ENCODE results near the gene IFI27L1.
A peak's percentile ranks its signal among the peaks of the same experiment; 100 is the strongest.

Gene IFI27L1

GRCh38 chr14:94128216-94128839 lies 47.2 kb downstream of the IFI27L1 start:
- Histone ChIP-seq H3K9me3 (replicated peaks; ENCODE audit: insufficient read depth, low read length) (no peaks in the 10 kb centered on the region), H3K9me2 (replicated peaks; ENCODE audit: insufficient read depth, low read length) (no peaks in the 10 kb centered on the region), H3K4me2 (ENCODE audit: low read depth, low read length) (peak overlapping the region; percentile 79; the same call in 1 of the 2 replicates), H3K4me1 (ENCODE audit: low read length) (no peaks in the 10 kb centered on the region), H3K27ac (ENCODE audit: low read length) (no peak overlapping the region), H3K9ac (ENCODE audit: low read length) (no peak overlapping the region), H2AFZ (ENCODE audit: low read length) (no peak overlapping the region; the same call in 1 of the 2 replicates), H3K79me2 (ENCODE audit: low read length) (no peaks in the 10 kb centered on the region), H4K20me1 (ENCODE audit: insufficient read depth, low read length) (no peaks in the 10 kb centered on the region), H3K4me3 (ENCODE audit: low read length) (peak overlapping the region; percentile 71; the same call in 1 of the 2 replicates), H3F3A (ENCODE audit: insufficient read depth, low read length) (no peaks in the 10 kb centered on the region), H3K27me3 (replicated peaks; ENCODE audit: insufficient read depth, low read length) (no peaks in the 10 kb centered on the region), H3K36me3 (replicated peaks; ENCODE audit: insufficient read depth, low read length) (no peaks in the 10 kb centered on the region)
- no peak for DNase-seq
- TF ChIP-seq EZH2phosphoT487 (IDR thresholded peaks at IDR 0.05; ENCODE audit: low read length) = no peak

GRCh38 chr14:94129111-94129757 lies 48.1 kb downstream of the IFI27L1 start, which contains the start of gene IFI27L2:
IFI27L2 (minus strand) TSS chr14:94129604; CDS start chr14:94129564, 40 bp downstream.
- no peaks in the 10 kb centered on the region for H3K27me3 ChIP-seq (replicated peaks; ENCODE audit: insufficient read depth, low read length)
- peak within 1 kb of the TSS; percentile 48; the same call in 1 of the 2 replicates for H3K9ac ChIP-seq (ENCODE audit: low read length)
- DNase-seq = peak; percentile 67
- peak within 1 kb of the TSS; percentile 71 for H3K4me3 ChIP-seq (ENCODE audit: low read length)
- H3K79me2 ChIP-seq (ENCODE audit: low read length) = no peaks in the 10 kb centered on the region
- no peak for TF ChIP-seq EZH2phosphoT487 (IDR thresholded peaks at IDR 0.05; ENCODE audit: low read length)
- TF ChIP-seq CTCF (IDR thresholded peaks at IDR 0.05; ENCODE audit: low read length) = no peak
- TF ChIP-seq EZH2 (optimal IDR thresholded peaks at IDR 0.05; ENCODE audit: low read depth, low read length) = no peak
- no peaks in the 10 kb centered on the region for H3K4me1 ChIP-seq (ENCODE audit: low read length)
- no peaks in the 10 kb centered on the region for H3F3A ChIP-seq (ENCODE audit: insufficient read depth, low read length)
- no peak within 1 kb of the TSS for H3K27ac ChIP-seq (ENCODE audit: low read length)
- H3K9me2 ChIP-seq (replicated peaks; ENCODE audit: insufficient read depth, low read length) = no peaks in the 10 kb centered on the region
- H3K4me2 ChIP-seq (ENCODE audit: low read depth, low read length) = peak within 1 kb of the TSS; percentile 79
- H3K36me3 ChIP-seq (replicated peaks; ENCODE audit: insufficient read depth, low read length) = no peaks in the 10 kb centered on the region
- H2AFZ ChIP-seq (ENCODE audit: low read length) = peak within 1 kb of the TSS; percentile 89
- H4K20me1 ChIP-seq (ENCODE audit: insufficient read depth, low read length) = no peaks in the 10 kb centered on the region
- no peaks in the 10 kb centered on the region for H3K9me3 ChIP-seq (replicated peaks; ENCODE audit: insufficient read depth, low read length)

- Histone ChIP-seq H3K9me2 (replicated peaks; ENCODE audit: insufficient read depth, low read length) (no peaks in the 10 kb centered on the region), H3K27ac (ENCODE audit: low read length) (no peak overlapping the region), H3K9ac (ENCODE audit: low read length) (peak overlapping the region; percentile 25; the same call in 1 of the 2 replicates), H3K9me3 (replicated peaks; ENCODE audit: insufficient read depth, low read length) (no peaks in the 10 kb centered on the region), H3K27me3 (replicated peaks; ENCODE audit: insufficient read depth, low read length) (no peaks in the 10 kb centered on the region), H2AFZ (ENCODE audit: low read length) (peak overlapping the region; percentile 89), H3K4me2 (ENCODE audit: low read depth, low read length) (peak overlapping the region; percentile 79), H3K79me2 (ENCODE audit: low read length) (no peaks in the 10 kb centered on the region), H3K36me3 (replicated peaks; ENCODE audit: insufficient read depth, low read length) (no peaks in the 10 kb centered on the region), H3K4me3 (ENCODE audit: low read length) (peak overlapping the region; percentile 71), H4K20me1 (ENCODE audit: insufficient read depth, low read length) (no peaks in the 10 kb centered on the region), H3F3A (ENCODE audit: insufficient read depth, low read length) (no peaks in the 10 kb centered on the region), H3K4me1 (ENCODE audit: low read length) (no peaks in the 10 kb centered on the region)
- peak; percentile 17 for DNase-seq
- TF ChIP-seq CTCF (IDR thresholded peaks at IDR 0.05; ENCODE audit: low read length) (no peak), EZH2 (optimal IDR thresholded peaks at IDR 0.05; ENCODE audit: low read depth, low read length) (no peak), EZH2phosphoT487 (IDR thresholded peaks at IDR 0.05; ENCODE audit: low read length) (no peak)
These were observed 48.8 kb downstream of the IFI27L1 start for GRCh38 chr14:94129758-94130414.

Data from MM.1S (cell line).